Measurements from ENCODE around the gene SYT1. TPM values are rescaled to one million over a fixed set of nuclear protein-coding genes. Genes with fewer than 3 reads are reported as not detected.

Gene SYT1
- total and polyA plus RNA-seq, 2 of the 4 experiments (the other 2 are of a cell fraction), result 2.8 to 3.0 TPM

DNA sequence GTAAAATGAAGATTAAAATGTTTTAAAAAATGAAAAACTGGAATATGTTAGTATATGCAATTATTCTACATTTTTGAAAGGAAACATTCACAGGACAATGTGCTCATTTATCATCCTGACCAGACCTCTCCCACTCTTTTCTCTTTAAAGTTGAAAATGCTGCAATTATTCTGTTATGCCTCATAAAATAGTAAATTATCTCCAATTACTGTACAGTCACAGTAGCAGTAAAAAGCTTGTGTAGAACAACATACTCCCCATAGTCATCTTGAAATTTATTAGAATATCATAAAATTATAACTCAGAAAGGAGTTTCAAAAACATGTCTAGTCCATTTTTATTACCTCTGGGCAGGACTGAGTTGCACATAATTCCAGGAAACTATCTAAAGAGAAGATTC lies 250.3 kb downstream of the SYT1 start:
- H2BK20ac ChIP-seq (ENCODE audit: low read depth, low read length), result no peak overlapping the region
- no peak overlapping the region for H4K8ac ChIP-seq (ENCODE audit: low read depth in 2 of 2, low read length in 2 of 2)
- no peak overlapping the region for H3K27ac ChIP-seq (ENCODE audit: insufficient read depth, low read length)
- H2BK15ac ChIP-seq (ENCODE audit: low read depth, low read length), result no peak overlapping the region
- ChIA-PET POLR2A (ENCODE audit: unreplicated experiment) (no interaction called here), CTCF (no interaction called here)
- no peak for DNase-seq
- no TSS peak for BruUV-seq (replicated peaks)
- H3K9ac ChIP-seq (ENCODE audit: low read depth, low read length), result no peak overlapping the region
- ATAC-seq (ENCODE audit: low read depth), result no peak
- in situ Hi-C loops (cut with MboI; ENCODE audit: low sequenced_read_pairs), result no loop called here
- intact Hi-C loops (cut with micrococcal nuclease), result no loop called here
- no peak overlapping the region for H4K91ac ChIP-seq (ENCODE audit: insufficient read depth, low read depth, low read length)
- no peaks in the 10 kb centered on the region for H4K20me1 ChIP-seq (ENCODE audit: insufficient read depth, low read length)
- H3K14ac ChIP-seq (replicated peaks; ENCODE audit: low read depth, low read length), result no peak overlapping the region
- no peak overlapping the region for H3K4me2 ChIP-seq (ENCODE audit: low read depth, low read length)
- no peaks in the 10 kb centered on the region for H3K9me3 ChIP-seq (ENCODE audit: control insufficient read depth, insufficient read depth, low read length)
- H3K56ac ChIP-seq (ENCODE audit: extremely low read depth, insufficient read depth, low read length), result no peak overlapping the region
- H3K18ac ChIP-seq (ENCODE audit: low read depth, low read length), result no peak overlapping the region
- no peak overlapping the region for H4K5ac ChIP-seq (ENCODE audit: low read depth, low read length)
- no peak overlapping the region for H2BK5ac ChIP-seq (ENCODE audit: low read depth, low read length, poor library complexity, severe bottlenecking)
- no peak for TF ChIP-seq CHD1 (IDR thresholded peaks at IDR 0.05; ENCODE audit: low read depth, low read length)
- TF ChIP-seq RFX5 (IDR thresholded peaks at IDR 0.05; ENCODE audit: low read depth, low read length), result no peak
- TF ChIP-seq SMC3 (IDR thresholded peaks at IDR 0.05; ENCODE audit: low read depth, low read length), result no peak
- no peak for TF ChIP-seq FOS (IDR thresholded peaks at IDR 0.05; ENCODE audit: low read depth, low read length)
- no peak for TF ChIP-seq MAFK (IDR thresholded peaks at IDR 0.05; ENCODE audit: low read depth, low read length)
- TF ChIP-seq, protein P1, sequence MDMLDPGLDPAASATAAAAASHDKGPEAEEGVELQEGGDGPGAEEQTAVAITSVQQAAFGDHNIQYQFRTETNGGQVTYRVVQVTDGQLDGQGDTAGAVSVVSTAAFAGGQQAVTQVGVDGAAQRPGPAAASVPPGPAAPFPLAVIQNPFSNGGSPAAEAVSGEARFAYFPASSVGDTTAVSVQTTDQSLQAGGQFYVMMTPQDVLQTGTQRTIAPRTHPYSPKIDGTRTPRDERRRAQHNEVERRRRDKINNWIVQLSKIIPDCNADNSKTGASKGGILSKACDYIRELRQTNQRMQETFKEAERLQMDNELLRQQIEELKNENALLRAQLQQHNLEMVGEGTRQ (IDR thresholded peaks at IDR 0.05; ENCODE audit: low read depth, low read length), result no peak
- no peak for TF ChIP-seq CEBPB (IDR thresholded peaks at IDR 0.05; ENCODE audit: low read depth, low read length)
- TF ChIP-seq RCOR1 (IDR thresholded peaks at IDR 0.05; ENCODE audit: insufficient replicate concordance, low read length), result no peak
- TF ChIP-seq POLR2A (IDR thresholded peaks at IDR 0.05; ENCODE audit: low read depth, low read length), result no peak
- no peak for TF ChIP-seq NFE2L2 (IDR thresholded peaks at IDR 0.05; ENCODE audit: low read depth, low read length)
- TF ChIP-seq BHLHE40 (IDR thresholded peaks at IDR 0.05; ENCODE audit: low read depth, low read length), result no peak
- TF ChIP-seq MAZ (IDR thresholded peaks at IDR 0.05; ENCODE audit: borderline replicate concordance, low read depth, low read length), result no peak
- TF ChIP-seq RAD21 (IDR thresholded peaks at IDR 0.05; ENCODE audit: low read length), result no peak
- TF ChIP-seq, protein P2, sequence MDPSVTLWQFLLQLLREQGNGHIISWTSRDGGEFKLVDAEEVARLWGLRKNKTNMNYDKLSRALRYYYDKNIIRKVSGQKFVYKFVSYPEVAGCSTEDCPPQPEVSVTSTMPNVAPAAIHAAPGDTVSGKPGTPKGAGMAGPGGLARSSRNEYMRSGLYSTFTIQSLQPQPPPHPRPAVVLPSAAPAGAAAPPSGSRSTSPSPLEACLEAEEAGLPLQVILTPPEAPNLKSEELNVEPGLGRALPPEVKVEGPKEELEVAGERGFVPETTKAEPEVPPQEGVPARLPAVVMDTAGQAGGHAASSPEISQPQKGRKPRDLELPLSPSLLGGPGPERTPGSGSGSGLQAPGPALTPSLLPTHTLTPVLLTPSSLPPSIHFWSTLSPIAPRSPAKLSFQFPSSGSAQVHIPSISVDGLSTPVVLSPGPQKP (IDR thresholded peaks at IDR 0.05; ENCODE audit: borderline replicate concordance, low read depth, low read length), result no peak
- TF ChIP-seq MXI1 (IDR thresholded peaks at IDR 0.05; ENCODE audit: borderline replicate concordance, low read depth, low read length), result no peak
- H2AFZ ChIP-seq (replicated peaks; ENCODE audit: low read length, poor library complexity), result no peak overlapping the region
- no peaks in the 10 kb centered on the region for H3K27me3 ChIP-seq (ENCODE audit: control insufficient read depth, insufficient read depth, low read length)
- no peak overlapping the region for H2AK5ac ChIP-seq (ENCODE audit: low read depth, low read length)
- H2BK120ac ChIP-seq (ENCODE audit: low read depth, low read length), result no peak overlapping the region
- no peak overlapping the region for H3K23ac ChIP-seq (ENCODE audit: low read depth, low read length)
- no peaks in the 10 kb centered on the region for H3K79me1 ChIP-seq (ENCODE audit: low read depth in 1 of 2, low read length in 2 of 2)
- no peak overlapping the region for H3K4me3 ChIP-seq (ENCODE audit: insufficient read depth, low read depth, low read length)
- H3K4me1 ChIP-seq (ENCODE audit: control insufficient read depth, insufficient read depth, low read length), result no peaks in the 10 kb centered on the region
- H3K4ac ChIP-seq (ENCODE audit: low read depth, low read length), result no peak overlapping the region
- H2AK9ac ChIP-seq (replicated peaks; ENCODE audit: low read depth, low read length, poor library complexity), result no peak overlapping the region
- no peaks in the 10 kb centered on the region for H3K9me1 ChIP-seq (ENCODE audit: insufficient read depth, low read length)
- dilution Hi-C loops (cut with HindIII; ENCODE audit: low sequenced_read_pairs, unreplicated experiment), result no loop called here
- no peaks in the 10 kb centered on the region for H3K36me3 ChIP-seq (ENCODE audit: control insufficient read depth, insufficient read depth, low read length)
